GM23338 (cell line): ENCODE data around the gene SRPK2. TPM values are rescaled to one million over a fixed set of nuclear protein-coding genes. Genes with fewer than 3 reads are reported as not detected.

Source experiments
- ATAC-seq: fragments of 200-7000 bp; cut with Tn5 transposase; 3 replicates; pipeline ENCODE4 v1.9.1; 2020
- DNase-seq: peaks from one replicate; pipeline ENCODE4 v3.0.0-alpha.2; 2015; ENCODE audit warnings: low spot score
- H2AFZ ChIP-seq: fragments of 200-600 bp; sonication (generic); 2 replicates; pipeline ENCODE4 v1.8.0; 2016; ENCODE audit warnings: antibody characterized with exemption, mild to moderate bottlenecking, moderate library complexity
- H3F3A ChIP-seq: fragments of 200-600 bp; sonication (generic); replicated peaks from 2 replicates; pipeline ENCODE4 v1.8.0; 2017; ENCODE audit warnings: antibody characterized with exemption, mixed run types, low read depth
- H3K27ac ChIP-seq: fragments of 200-600 bp; sonication (generic); 2 replicates; pipeline ENCODE4 v1.6.1; 2016; ENCODE audit warnings: low read depth
- H3K27me3 ChIP-seq: fragments of 200-600 bp; sonication (generic); 2 replicates; pipeline ENCODE4 v1.8.0; 2016; ENCODE audit warnings: mild to moderate bottlenecking, mixed run types, moderate library complexity; ENCODE audit not compliant: insufficient read depth
- H3K36me3 ChIP-seq: fragments of 200-600 bp; sonication (generic); 2 replicates; pipeline ENCODE4 v1.8.0; 2016; ENCODE audit warnings: mild to moderate bottlenecking; ENCODE audit not compliant: insufficient read depth
- H3K4me1 ChIP-seq: fragments of 200-600 bp; sonication (generic); 2 replicates; pipeline ENCODE4 v1.8.0; 2016; ENCODE audit warnings: mild to moderate bottlenecking, moderate library complexity; ENCODE audit not compliant: insufficient read depth
- H3K4me2 ChIP-seq: fragments of 200-600 bp; sonication (generic); 2 replicates; pipeline ENCODE4 v1.7.1; 2017; ENCODE audit warnings: mixed run types
- H3K4me3 ChIP-seq: fragments of 200-600 bp; sonication (generic); 2 replicates; pipeline ENCODE4 v1.6.1; 2016; ENCODE audit warnings: mixed run types
- H3K79me2 ChIP-seq: fragments of 200-600 bp; sonication (generic); replicated peaks from 2 replicates; pipeline ENCODE4 v1.8.0; 2017; ENCODE audit warnings: mild to moderate bottlenecking; ENCODE audit not compliant: insufficient read depth
- H3K9me2 ChIP-seq: fragments of 200-600 bp; sonication (generic); 2 replicates; pipeline ENCODE4 v1.8.0; 2017; ENCODE audit not compliant: insufficient read depth
- H4K20me1 ChIP-seq: fragments of 200-600 bp; sonication (generic); replicated peaks from 2 replicates; pipeline ENCODE4 v1.8.0; 2017; ENCODE audit warnings: mild to moderate bottlenecking; ENCODE audit not compliant: insufficient read depth
- H3K27ac Mint-ChIP-seq: 2 replicates; pipeline ENCODE4 v1.8.0; 2020; ENCODE audit warnings: inconsistent platforms, mild to moderate bottlenecking, moderate library complexity, mixed read lengths
- H3K27me3 Mint-ChIP-seq: 3 replicates; pipeline ENCODE4 v1.8.0; 2022; ENCODE audit warnings: low read depth, mild to moderate bottlenecking, moderate library complexity, mixed read lengths, inconsistent platforms; ENCODE audit not compliant: insufficient read depth, poor library complexity
- H3K36me3 Mint-ChIP-seq: 3 replicates; pipeline ENCODE4 v1.8.0; 2021; ENCODE audit warnings: low read depth, mild to moderate bottlenecking, inconsistent platforms, moderate library complexity, mixed read lengths
- H3K4me1 Mint-ChIP-seq: 3 replicates; pipeline ENCODE4 v1.8.0; 2020; ENCODE audit warnings: mild to moderate bottlenecking, inconsistent platforms, mixed read lengths
- H3K4me3 Mint-ChIP-seq: 3 replicates; pipeline ENCODE4 v1.8.0; 2021; ENCODE audit warnings: moderate library complexity, mild to moderate bottlenecking, inconsistent platforms, mixed read lengths
- H3K9me3 Mint-ChIP-seq: 3 replicates; pipeline ENCODE4 v1.8.0; 2020; ENCODE audit warnings: moderate library complexity, mild to moderate bottlenecking, inconsistent platforms, mixed read lengths
- EZH2 ChIP-seq: fragments of 200-600 bp; sonication (generic); IDR thresholded peaks from one replicate; pipeline ENCODE4 v1.8.0; 2017; ENCODE audit warnings: antibody characterized with exemption, mild to moderate bottlenecking, low read depth; ENCODE audit not compliant: unreplicated experiment
- EZH2phosphoT487 ChIP-seq: fragments of 200-600 bp; sonication (generic); IDR thresholded peaks from one replicate; pipeline ENCODE4 v1.8.1; 2018; ENCODE audit warnings: antibody characterized with exemption; ENCODE audit not compliant: unreplicated experiment
- JUNB ChIP-seq: IDR thresholded peaks from one replicate; pipeline ENCODE4 v1.6.1; 2016; ENCODE audit warnings: antibody characterized with exemption; ENCODE audit not compliant: unreplicated experiment
- NANOG ChIP-seq: IDR thresholded peaks from 2 replicates; pipeline ENCODE4 v1.6.1; 2016; ENCODE audit warnings: antibody characterized with exemption, borderline replicate concordance
- POLR2AphosphoS5 ChIP-seq: IDR thresholded peaks from 2 replicates; pipeline ENCODE4 v1.6.1; 2016; ENCODE audit warnings: antibody characterized with exemption, low read depth
- STAT1 ChIP-seq: IDR thresholded peaks from one replicate; pipeline ENCODE4 v1.6.1; 2016; ENCODE audit warnings: antibody characterized with exemption; ENCODE audit not compliant: unreplicated experiment
- ZNF114 ChIP-seq: fragments of 250-450 bp; sonication (Bioruptor Pico); IDR thresholded peaks from 2 replicates; pipeline ENCODE4 v1.5.0; 2020; ENCODE audit warnings: mild to moderate bottlenecking, moderate library complexity
- ZNF331 ChIP-seq: fragments of 250-450 bp; sonication (Bioruptor Pico); IDR thresholded peaks from 2 replicates; pipeline ENCODE4 v1.5.0; 2020; ENCODE audit warnings: low read depth, mild to moderate bottlenecking, moderate library complexity
- polyA plus RNA-seq: library from polyadenylated mRNA; unstranded; fragments of >200 nt; fragmentation: Nextera tagmentation; extraction: Ambion mirVana; gene quantifications from 2 replicates; pipeline ENCODE4 v1.2.1, GENCODE V29; 2016
- total RNA-seq: library from RNA; depleted of rRNA; stranded (reverse); fragments of >200 nt; shearing (Covaris generic); gene quantifications from 2 replicates; pipeline ENCODE4 v1.2.3, GENCODE V29; 2014
- TF ChIP-seq, protein P1 (sequence below), 2 experiments: fragments of 200-600 bp in 1 of 2; sonication (generic) in 1 of 2; conservative IDR thresholded peaks; 2 replicates each; pipeline versions ENCODE4 v1.5.1 to v1.6.1; 2016 to 2017; ENCODE audit warnings: antibody characterized with exemption in 2 of 2, low read depth in 2 of 2, mild to moderate bottlenecking in 2 of 2, moderate library complexity in 1 of 2
- TF ChIP-seq, protein P2 (sequence below): IDR thresholded peaks from one replicate; pipeline ENCODE4 v1.6.1; 2018; ENCODE audit warnings: antibody characterized with exemption; ENCODE audit not compliant: unreplicated experiment
- TF ChIP-seq, protein P3 (sequence below): IDR thresholded peaks from 2 replicates; pipeline ENCODE4 v1.6.1; 2016; ENCODE audit warnings: antibody characterized with exemption

SRPK2 gene
- total and polyA plus RNA-seq, 2 experiments from 2014 or later = 66.3 to 91.5 TPM

DNA sequence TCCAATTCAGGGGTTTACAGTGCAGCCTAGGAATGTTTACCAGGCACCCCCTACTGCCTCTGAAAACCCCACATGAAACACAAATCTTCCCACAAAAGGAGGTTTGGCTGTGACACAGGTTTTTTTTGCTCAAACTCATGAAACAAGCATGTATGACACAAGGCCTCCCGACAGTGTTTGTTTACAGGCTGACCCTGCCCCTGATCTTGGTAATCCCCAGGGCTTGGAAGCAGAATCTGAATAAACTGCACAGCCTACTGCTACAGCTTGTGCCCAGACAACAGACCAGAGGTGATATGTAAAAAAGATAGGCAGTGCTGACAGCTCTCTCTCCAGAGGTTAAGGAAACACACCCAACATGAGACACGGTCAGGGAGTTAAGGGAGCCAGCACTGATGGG lies 190.5 kb downstream of the SRPK2 start (continued):
- TF ChIP-seq, protein P1, sequence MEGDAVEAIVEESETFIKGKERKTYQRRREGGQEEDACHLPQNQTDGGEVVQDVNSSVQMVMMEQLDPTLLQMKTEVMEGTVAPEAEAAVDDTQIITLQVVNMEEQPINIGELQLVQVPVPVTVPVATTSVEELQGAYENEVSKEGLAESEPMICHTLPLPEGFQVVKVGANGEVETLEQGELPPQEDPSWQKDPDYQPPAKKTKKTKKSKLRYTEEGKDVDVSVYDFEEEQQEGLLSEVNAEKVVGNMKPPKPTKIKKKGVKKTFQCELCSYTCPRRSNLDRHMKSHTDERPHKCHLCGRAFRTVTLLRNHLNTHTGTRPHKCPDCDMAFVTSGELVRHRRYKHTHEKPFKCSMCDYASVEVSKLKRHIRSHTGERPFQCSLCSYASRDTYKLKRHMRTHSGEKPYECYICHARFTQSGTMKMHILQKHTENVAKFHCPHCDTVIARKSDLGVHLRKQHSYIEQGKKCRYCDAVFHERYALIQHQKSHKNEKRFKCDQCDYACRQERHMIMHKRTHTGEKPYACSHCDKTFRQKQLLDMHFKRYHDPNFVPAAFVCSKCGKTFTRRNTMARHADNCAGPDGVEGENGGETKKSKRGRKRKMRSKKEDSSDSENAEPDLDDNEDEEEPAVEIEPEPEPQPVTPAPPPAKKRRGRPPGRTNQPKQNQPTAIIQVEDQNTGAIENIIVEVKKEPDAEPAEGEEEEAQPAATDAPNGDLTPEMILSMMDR (conservative IDR thresholded peaks at IDR 0.05; ENCODE audit: low read depth in 2 of 2) = no peak

DNA sequence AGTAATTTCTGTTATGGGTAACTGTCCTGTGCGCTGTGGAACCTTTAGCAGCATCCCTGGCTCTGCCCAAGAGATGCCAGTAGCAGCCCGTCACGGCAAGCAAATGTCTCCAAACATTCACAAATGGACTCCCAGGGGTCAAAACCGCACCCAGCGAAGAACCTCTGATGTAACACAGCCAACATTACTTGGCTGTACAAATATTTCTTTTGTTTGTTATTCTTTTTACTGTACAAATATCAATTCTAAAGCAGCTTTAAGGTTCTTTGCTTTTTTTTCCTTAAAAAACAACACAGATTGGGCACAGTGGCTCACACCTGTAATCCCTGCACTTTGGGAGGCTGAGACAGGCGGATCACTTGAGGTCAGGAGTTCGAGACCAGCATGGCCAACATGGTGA lies 192.2 kb downstream of the SRPK2 start:
- Mint-ChIP-seq H3K27ac (no peak overlapping the region), H3K9me3 (no peaks in the 10 kb centered on the region)
- no peak for DNase-seq
- TF ChIP-seq, protein P1 (conservative IDR thresholded peaks at IDR 0.05; ENCODE audit: low read depth in 2 of 2) = no peak
- TF ChIP-seq ZNF114 (CRISPR knock-in tag) (no peak), ZNF331 (CRISPR knock-in tag) (no peak), JUNB (no peak), EZH2 (no peak), POLR2AphosphoS5 (no peak), STAT1 (no peak), NANOG (no peak), EZH2phosphoT487 (no peak)
- TF ChIP-seq, protein P2, sequence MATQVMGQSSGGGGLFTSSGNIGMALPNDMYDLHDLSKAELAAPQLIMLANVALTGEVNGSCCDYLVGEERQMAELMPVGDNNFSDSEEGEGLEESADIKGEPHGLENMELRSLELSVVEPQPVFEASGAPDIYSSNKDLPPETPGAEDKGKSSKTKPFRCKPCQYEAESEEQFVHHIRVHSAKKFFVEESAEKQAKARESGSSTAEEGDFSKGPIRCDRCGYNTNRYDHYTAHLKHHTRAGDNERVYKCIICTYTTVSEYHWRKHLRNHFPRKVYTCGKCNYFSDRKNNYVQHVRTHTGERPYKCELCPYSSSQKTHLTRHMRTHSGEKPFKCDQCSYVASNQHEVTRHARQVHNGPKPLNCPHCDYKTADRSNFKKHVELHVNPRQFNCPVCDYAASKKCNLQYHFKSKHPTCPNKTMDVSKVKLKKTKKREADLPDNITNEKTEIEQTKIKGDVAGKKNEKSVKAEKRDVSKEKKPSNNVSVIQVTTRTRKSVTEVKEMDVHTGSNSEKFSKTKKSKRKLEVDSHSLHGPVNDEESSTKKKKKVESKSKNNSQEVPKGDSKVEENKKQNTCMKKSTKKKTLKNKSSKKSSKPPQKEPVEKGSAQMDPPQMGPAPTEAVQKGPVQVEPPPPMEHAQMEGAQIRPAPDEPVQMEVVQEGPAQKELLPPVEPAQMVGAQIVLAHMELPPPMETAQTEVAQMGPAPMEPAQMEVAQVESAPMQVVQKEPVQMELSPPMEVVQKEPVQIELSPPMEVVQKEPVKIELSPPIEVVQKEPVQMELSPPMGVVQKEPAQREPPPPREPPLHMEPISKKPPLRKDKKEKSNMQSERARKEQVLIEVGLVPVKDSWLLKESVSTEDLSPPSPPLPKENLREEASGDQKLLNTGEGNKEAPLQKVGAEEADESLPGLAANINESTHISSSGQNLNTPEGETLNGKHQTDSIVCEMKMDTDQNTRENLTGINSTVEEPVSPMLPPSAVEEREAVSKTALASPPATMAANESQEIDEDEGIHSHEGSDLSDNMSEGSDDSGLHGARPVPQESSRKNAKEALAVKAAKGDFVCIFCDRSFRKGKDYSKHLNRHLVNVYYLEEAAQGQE = no peak
- TF ChIP-seq, protein P3, sequence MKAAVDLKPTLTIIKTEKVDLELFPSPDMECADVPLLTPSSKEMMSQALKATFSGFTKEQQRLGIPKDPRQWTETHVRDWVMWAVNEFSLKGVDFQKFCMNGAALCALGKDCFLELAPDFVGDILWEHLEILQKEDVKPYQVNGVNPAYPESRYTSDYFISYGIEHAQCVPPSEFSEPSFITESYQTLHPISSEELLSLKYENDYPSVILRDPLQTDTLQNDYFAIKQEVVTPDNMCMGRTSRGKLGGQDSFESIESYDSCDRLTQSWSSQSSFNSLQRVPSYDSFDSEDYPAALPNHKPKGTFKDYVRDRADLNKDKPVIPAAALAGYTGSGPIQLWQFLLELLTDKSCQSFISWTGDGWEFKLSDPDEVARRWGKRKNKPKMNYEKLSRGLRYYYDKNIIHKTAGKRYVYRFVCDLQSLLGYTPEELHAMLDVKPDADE = no peak

More for the DNA sequence above, 192.2 kb downstream of the SRPK2 start:
- H3F3A ChIP-seq = no peaks in the 10 kb centered on the region
- H3K4me1 ChIP-seq = no peaks in the 10 kb centered on the region
- Mint-ChIP-seq H3K4me1 (peaks cover 4% of the 10 kb centered on the region; the same call in 2 of the 3 replicates), H3K4me3 (no peak overlapping the region), H3K27me3 (no peaks in the 10 kb centered on the region), H3K36me3 (no peaks in the 10 kb centered on the region; the same call in 2 of the 3 replicates)
- H4K20me1 ChIP-seq = no peaks in the 10 kb centered on the region; the same call in 1 of the 2 replicates
- H3K4me3 ChIP-seq = no peak overlapping the region
- H3K27ac ChIP-seq = no peak overlapping the region
- ATAC-seq = no peak
- H3K79me2 ChIP-seq = peaks cover 13% of the 10 kb centered on the region
- no peak overlapping the region for H2AFZ ChIP-seq
- H3K27me3 ChIP-seq = no peaks in the 10 kb centered on the region
- no peak overlapping the region for H3K4me2 ChIP-seq
- H3K9me2 ChIP-seq = no peaks in the 10 kb centered on the region
- no peaks in the 10 kb centered on the region for H3K36me3 ChIP-seq
